H1 (cell line): Measurements from ENCODE around the gene ADAMTS6. TPM values are rescaled to one million over a fixed set of nuclear protein-coding genes. Genes with fewer than 3 reads are reported as not detected.

Source experiments
- CBX8 ChIP-seq: fragments of 300-800, 300-1000 bp; sonication (generic); IDR thresholded peaks from 2 replicates; pipeline ENCODE4 v1.7.1; 2016; ENCODE audit warnings: low read depth, low read length, borderline replicate concordance
- CHD2 ChIP-seq: IDR thresholded peaks from 2 replicates; pipeline ENCODE4 v1.6.1; 2012; ENCODE audit warnings: low read length, improper control_type of control experiment
- GTF2F1 ChIP-seq: IDR thresholded peaks from 2 replicates; pipeline ENCODE4 v1.6.1; 2012; ENCODE audit warnings: low read depth, low read length, improper control_type of control experiment, borderline replicate concordance
- HDAC6 ChIP-seq: IDR thresholded peaks from one replicate; pipeline ENCODE4 v1.7.1; 2012; ENCODE audit warnings: low read depth, mild to moderate bottlenecking, inconsistent platforms, low read length, moderate library complexity
- RFX5 ChIP-seq: IDR thresholded peaks from 2 replicates; pipeline ENCODE4 v1.6.1; 2011; ENCODE audit warnings: low read depth, low read length, improper control_type of control experiment, borderline replicate concordance
- polyA plus RNA-seq, 7 experiments: library from polyadenylated mRNA; depleted of rRNA in 3 of 7; stranded (reverse) in 5 of 7; unstranded in 2 of 7; fragments of >200 nt in 5 of 7; fragments of 200-250 nt in 2 of 7; gene quantifications; 1 replicate in 5 of 7; 2 replicates in 1 of 7; 4 replicates in 1 of 7; pipeline versions ENCODE4 v1.2.1 to v1.2.3, GENCODE V29; 2011 to 2013; ENCODE audit warnings: missing spikeins in 2 of 7, mixed read lengths in 2 of 7
- total RNA-seq: library from RNA; stranded (reverse); fragmentation: NEBNext Ultra II Directional; extraction: Animal tissue kit (Norgen Biotek cat#: 25700); gene quantifications from 2 replicates; pipeline ENCODE4 v1.2.1, GENCODE V29; 2021
- TF ChIP-seq, protein P1 (sequence below): fragments of 300-600 bp; sonication (generic); IDR thresholded peaks from 2 replicates; pipeline ENCODE4 v1.7.1; 2012; ENCODE audit warnings: low read length, moderate library complexity, mild to moderate bottlenecking, inconsistent platforms; ENCODE audit not compliant: insufficient replicate concordance

The ADAMTS6 gene
- total and polyA plus RNA-seq, 2 of the 8 experiments (the other 6 are each of a cell fraction or from before 2014, with no cell fraction given): 0.74 to 2.4 TPM

DNA sequence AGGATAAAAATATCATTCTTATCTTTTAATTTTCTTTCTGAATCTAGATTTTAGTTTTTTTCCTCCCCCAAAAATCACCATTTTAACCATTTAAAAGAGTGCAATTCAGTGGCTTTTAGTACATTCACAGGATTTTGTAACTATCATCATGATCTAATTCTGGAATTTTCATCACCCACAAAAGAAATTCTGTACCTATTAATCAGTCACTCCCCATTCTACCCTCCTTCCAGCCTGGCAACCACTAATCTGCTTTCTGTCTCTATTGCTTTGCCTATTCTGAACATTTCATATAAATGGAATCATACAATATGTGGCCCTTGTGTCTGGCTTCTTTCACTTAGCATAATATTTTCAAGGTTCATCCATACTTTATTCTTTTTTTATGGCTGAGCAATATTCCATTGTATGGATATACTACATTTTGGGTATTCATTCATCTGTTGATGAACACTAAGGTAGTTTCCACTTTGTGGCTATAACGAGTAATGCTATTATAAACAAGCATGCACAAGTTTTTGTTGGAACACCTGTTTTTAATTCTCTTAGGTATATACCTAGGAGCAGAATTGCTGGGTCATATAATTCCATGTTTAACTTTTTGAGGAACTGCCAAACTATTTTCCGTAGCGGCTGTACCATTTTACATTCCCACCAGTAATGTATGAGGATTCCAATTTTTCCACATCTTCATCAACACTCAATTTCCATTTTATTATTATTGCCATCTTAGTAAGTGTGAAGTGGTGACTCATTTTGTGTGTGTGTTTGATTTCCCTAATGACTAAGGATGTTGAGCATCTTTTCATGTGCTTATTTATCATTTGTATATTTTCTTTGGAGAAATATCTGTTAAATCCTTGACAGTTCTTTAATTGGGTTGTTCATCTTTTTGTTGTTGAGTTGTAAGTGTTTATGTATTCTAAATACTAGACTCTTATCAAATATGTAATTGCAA is 372.7 kb downstream of the ADAMTS6 start (continued):
- TF ChIP-seq, protein P1, sequence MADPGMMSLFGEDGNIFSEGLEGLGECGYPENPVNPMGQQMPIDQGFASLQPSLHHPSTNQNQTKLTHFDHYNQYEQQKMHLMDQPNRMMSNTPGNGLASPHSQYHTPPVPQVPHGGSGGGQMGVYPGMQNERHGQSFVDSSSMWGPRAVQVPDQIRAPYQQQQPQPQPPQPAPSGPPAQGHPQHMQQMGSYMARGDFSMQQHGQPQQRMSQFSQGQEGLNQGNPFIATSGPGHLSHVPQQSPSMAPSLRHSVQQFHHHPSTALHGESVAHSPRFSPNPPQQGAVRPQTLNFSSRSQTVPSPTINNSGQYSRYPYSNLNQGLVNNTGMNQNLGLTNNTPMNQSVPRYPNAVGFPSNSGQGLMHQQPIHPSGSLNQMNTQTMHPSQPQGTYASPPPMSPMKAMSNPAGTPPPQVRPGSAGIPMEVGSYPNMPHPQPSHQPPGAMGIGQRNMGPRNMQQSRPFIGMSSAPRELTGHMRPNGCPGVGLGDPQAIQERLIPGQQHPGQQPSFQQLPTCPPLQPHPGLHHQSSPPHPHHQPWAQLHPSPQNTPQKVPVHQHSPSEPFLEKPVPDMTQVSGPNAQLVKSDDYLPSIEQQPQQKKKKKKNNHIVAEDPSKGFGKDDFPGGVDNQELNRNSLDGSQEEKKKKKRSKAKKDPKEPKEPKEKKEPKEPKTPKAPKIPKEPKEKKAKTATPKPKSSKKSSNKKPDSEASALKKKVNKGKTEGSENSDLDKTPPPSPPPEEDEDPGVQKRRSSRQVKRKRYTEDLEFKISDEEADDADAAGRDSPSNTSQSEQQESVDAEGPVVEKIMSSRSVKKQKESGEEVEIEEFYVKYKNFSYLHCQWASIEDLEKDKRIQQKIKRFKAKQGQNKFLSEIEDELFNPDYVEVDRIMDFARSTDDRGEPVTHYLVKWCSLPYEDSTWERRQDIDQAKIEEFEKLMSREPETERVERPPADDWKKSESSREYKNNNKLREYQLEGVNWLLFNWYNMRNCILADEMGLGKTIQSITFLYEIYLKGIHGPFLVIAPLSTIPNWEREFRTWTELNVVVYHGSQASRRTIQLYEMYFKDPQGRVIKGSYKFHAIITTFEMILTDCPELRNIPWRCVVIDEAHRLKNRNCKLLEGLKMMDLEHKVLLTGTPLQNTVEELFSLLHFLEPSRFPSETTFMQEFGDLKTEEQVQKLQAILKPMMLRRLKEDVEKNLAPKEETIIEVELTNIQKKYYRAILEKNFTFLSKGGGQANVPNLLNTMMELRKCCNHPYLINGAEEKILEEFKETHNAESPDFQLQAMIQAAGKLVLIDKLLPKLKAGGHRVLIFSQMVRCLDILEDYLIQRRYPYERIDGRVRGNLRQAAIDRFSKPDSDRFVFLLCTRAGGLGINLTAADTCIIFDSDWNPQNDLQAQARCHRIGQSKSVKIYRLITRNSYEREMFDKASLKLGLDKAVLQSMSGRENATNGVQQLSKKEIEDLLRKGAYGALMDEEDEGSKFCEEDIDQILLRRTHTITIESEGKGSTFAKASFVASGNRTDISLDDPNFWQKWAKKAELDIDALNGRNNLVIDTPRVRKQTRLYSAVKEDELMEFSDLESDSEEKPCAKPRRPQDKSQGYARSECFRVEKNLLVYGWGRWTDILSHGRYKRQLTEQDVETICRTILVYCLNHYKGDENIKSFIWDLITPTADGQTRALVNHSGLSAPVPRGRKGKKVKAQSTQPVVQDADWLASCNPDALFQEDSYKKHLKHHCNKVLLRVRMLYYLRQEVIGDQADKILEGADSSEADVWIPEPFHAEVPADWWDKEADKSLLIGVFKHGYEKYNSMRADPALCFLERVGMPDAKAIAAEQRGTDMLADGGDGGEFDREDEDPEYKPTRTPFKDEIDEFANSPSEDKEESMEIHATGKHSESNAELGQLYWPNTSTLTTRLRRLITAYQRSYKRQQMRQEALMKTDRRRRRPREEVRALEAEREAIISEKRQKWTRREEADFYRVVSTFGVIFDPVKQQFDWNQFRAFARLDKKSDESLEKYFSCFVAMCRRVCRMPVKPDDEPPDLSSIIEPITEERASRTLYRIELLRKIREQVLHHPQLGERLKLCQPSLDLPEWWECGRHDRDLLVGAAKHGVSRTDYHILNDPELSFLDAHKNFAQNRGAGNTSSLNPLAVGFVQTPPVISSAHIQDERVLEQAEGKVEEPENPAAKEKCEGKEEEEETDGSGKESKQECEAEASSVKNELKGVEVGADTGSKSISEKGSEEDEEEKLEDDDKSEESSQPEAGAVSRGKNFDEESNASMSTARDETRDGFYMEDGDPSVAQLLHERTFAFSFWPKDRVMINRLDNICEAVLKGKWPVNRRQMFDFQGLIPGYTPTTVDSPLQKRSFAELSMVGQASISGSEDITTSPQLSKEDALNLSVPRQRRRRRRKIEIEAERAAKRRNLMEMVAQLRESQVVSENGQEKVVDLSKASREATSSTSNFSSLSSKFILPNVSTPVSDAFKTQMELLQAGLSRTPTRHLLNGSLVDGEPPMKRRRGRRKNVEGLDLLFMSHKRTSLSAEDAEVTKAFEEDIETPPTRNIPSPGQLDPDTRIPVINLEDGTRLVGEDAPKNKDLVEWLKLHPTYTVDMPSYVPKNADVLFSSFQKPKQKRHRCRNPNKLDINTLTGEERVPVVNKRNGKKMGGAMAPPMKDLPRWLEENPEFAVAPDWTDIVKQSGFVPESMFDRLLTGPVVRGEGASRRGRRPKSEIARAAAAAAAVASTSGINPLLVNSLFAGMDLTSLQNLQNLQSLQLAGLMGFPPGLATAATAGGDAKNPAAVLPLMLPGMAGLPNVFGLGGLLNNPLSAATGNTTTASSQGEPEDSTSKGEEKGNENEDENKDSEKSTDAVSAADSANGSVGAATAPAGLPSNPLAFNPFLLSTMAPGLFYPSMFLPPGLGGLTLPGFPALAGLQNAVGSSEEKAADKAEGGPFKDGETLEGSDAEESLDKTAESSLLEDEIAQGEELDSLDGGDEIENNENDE: no peak
- TF ChIP-seq HDAC6 (no peak), CHD2 (no peak), GTF2F1 (no peak), CBX8 (no peak), RFX5 (no peak)
